ENCODE results near the gene CATSPER3. TPM values are rescaled to one million over a fixed set of nuclear protein-coding genes. Genes with fewer than 3 reads are reported as not detected.

CATSPER3 gene
- total and polyA plus RNA-seq, 4 donors = 0.33 to 0.79 (median 0.75) TPM; not detected in 1

DNA sequence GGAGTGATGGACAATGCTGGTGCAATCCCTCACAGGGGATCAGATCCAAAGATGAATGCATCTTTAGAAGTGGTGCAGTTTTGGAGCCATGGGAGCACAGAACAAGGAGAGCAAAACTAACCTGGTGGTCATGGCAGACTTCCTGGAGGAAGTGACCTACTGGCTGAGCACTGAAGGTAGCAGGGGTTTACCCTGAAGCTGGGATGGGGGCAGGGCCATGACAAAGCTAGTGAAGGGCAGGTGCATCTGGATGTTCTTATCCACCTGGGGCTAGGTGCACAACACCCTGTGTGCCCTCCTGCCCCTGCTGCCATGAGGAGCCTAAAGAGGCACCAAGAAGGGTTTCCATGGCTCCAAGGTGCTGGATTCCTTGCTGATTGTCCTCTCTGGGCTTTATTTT lies 77.8 kb downstream of the CATSPER3 start:
- Histone ChIP-seq H3K27me3 (ENCODE audit: control insufficient read depth, insufficient read depth, low read length) (peaks cover 95% of the 10 kb centered on the region), H3K27ac (ENCODE audit: low read depth, low read length) (no peak overlapping the region), H3K9me3 (ENCODE audit: control insufficient read depth, insufficient read depth, low read length) (no peaks in the 10 kb centered on the region), H3K4me1 (ENCODE audit: control insufficient read depth, insufficient read depth, low read length) (peaks cover 7% of the 10 kb centered on the region), H3K36me3 (ENCODE audit: control insufficient read depth, insufficient read depth, low read length) (no peaks in the 10 kb centered on the region), H3K4me3 (ENCODE audit: low read depth, low read length) (no peak overlapping the region)
- DNase-seq (ENCODE audit: low read depth in 4 of 6, low spot score in 6 of 6) = no peak

DNA sequence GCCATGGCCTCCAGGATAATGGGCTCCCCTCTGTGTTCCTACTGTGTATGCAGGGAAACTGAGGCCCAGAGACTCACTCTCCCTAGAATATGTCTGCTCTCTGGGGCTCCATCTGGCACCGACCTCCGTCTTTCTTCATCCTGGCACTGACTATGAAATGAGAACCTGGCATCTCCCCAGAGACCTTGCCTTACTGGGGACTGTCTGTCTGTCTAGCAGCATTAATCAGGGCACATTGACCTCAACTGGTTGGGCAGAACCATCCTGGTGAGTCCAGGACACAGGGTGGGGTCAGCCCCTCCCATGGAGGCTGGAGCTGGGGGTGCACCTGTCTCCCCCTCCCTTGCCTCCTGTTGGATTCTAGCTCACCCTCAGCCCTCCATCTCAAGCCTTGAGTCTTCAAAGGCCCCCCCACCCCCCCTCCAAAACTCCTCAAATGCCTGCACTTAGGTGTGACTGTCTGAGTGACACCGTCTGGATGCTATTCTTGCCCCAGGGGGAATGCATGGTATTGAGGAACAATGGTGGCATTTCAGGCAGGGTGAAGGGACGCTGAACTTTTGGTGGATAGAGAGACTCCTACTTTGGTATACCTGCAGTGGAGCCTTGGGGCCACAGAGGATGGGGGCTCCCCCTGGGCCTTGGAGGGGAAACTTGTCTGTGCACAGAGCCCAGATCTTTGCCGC lies 79.1 kb downstream of the CATSPER3 start:
- Histone ChIP-seq H3K4me1 (ENCODE audit: control insufficient read depth, insufficient read depth, low read length) (peaks cover 4% of the 10 kb centered on the region), H3K27ac (ENCODE audit: low read depth, low read length) (no peak overlapping the region), H3K36me3 (ENCODE audit: control insufficient read depth, insufficient read depth, low read length) (no peaks in the 10 kb centered on the region), H3K9me3 (ENCODE audit: control insufficient read depth, insufficient read depth, low read length) (no peaks in the 10 kb centered on the region), H3K4me3 (ENCODE audit: low read depth, low read length) (no peak overlapping the region), H3K27me3 (ENCODE audit: control insufficient read depth, insufficient read depth, low read length) (peaks cover 95% of the 10 kb centered on the region)
- 68% methylated on average over 4 of the region's 5 CpGs for WGBS (ENCODE audit: insufficient coverage)
- no peak for DNase-seq (ENCODE audit: low read depth in 4 of 6, low spot score in 6 of 6)

DNA sequence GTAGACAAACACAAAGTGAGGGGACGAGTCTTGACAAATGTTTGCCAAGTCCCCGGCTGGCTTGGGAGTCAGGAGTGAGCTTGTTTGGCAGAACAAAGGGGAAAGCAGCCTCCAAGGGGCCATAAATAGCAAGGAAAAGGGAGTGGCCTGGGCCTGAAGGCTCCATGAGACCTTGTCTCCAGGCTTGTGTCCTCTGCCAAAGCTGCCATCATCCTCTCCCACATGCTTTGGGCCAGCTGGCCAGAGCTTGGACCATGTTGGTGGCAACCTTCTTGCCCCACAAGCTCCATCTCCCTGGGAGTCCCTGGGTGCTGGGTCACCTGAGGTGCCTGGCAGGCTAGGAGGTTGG lies 79.6 kb downstream of the CATSPER3 start:
- WGBS (ENCODE audit: insufficient coverage) = 27% methylated on average over 2 of the region's 2 CpGs
- Histone ChIP-seq H3K27me3 (ENCODE audit: control insufficient read depth, insufficient read depth, low read length) (peaks cover 95% of the 10 kb centered on the region), H3K36me3 (ENCODE audit: control insufficient read depth, insufficient read depth, low read length) (no peaks in the 10 kb centered on the region), H3K4me1 (ENCODE audit: control insufficient read depth, insufficient read depth, low read length) (peaks cover 4% of the 10 kb centered on the region), H3K9me3 (ENCODE audit: control insufficient read depth, insufficient read depth, low read length) (no peaks in the 10 kb centered on the region), H3K4me3 (ENCODE audit: low read depth, low read length) (no peak overlapping the region), H3K27ac (ENCODE audit: low read depth, low read length) (no peak overlapping the region)
- DNase-seq (ENCODE audit: low read depth in 4 of 6, low spot score in 6 of 6) = no peak

DNA sequence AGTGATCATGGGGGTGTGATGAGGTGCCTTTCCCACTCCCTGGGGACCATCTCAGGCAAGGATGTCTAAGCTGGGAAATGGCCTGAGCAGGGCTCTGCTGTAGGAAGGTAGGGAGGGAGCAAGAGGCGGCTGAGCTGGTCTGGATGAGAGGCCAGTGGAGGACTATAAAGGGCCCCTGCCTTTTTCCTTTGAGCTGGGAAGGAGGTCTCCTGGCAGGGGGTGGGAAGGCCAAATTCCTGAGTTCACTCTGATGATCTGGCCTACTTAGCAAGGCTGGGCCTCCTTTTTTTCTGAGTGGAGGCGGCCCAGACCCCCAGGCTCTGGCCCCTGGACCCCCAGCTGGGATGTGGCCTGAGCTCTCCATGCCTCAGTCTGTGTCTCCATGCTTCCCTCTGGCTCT lies 80.6 kb downstream of the CATSPER3 start:
- H3K27me3 ChIP-seq (ENCODE audit: control insufficient read depth, insufficient read depth, low read length) = peaks cover 93% of the 10 kb centered on the region
- WGBS (ENCODE audit: insufficient coverage) = 91% methylated on average over 1 of the region's 2 CpGs
- no peaks in the 10 kb centered on the region for H3K36me3 ChIP-seq (ENCODE audit: control insufficient read depth, insufficient read depth, low read length)
- H3K4me3 ChIP-seq (ENCODE audit: low read depth, low read length) = no peak overlapping the region
- peaks cover 4% of the 10 kb centered on the region for H3K4me1 ChIP-seq (ENCODE audit: control insufficient read depth, insufficient read depth, low read length)
- no peak for DNase-seq (ENCODE audit: low read depth in 4 of 6, low spot score in 6 of 6)
- no peak overlapping the region for H3K27ac ChIP-seq (ENCODE audit: low read depth, low read length)
- no peaks in the 10 kb centered on the region for H3K9me3 ChIP-seq (ENCODE audit: control insufficient read depth, insufficient read depth, low read length)

DNA sequence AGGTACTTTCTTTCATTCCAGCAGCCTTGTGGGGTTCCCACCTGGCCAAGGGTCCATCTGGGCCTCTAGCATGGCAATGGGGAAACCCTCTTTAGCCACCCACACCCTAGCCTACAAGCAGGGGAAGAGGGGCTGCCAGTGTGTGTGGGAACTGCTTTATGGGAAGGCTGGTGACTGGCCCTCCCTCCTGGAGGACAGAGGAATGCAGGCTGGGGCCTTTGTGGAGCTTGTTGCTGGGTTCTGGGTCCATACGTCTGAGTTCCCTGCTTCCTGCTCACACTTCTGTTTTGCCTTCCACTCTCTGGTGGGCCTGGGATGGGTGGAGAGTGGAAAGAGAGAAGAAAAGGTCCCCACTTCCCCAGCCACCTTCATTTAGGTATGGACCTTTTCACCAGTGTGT lies 81.2 kb downstream of the CATSPER3 start:
- Histone ChIP-seq H3K27ac (ENCODE audit: low read depth, low read length) (no peak overlapping the region), H3K9me3 (ENCODE audit: control insufficient read depth, insufficient read depth, low read length) (no peaks in the 10 kb centered on the region), H3K27me3 (ENCODE audit: control insufficient read depth, insufficient read depth, low read length) (peaks cover 86% of the 10 kb centered on the region), H3K36me3 (ENCODE audit: control insufficient read depth, insufficient read depth, low read length) (no peaks in the 10 kb centered on the region), H3K4me1 (ENCODE audit: control insufficient read depth, insufficient read depth, low read length) (peaks cover 4% of the 10 kb centered on the region), H3K4me3 (ENCODE audit: low read depth, low read length) (no peak overlapping the region)
- no peak for DNase-seq (ENCODE audit: low read depth in 4 of 6, low spot score in 6 of 6)
- WGBS (ENCODE audit: insufficient coverage) = no CpG with 5 or more reads among the region's 1 CpG

DNA sequence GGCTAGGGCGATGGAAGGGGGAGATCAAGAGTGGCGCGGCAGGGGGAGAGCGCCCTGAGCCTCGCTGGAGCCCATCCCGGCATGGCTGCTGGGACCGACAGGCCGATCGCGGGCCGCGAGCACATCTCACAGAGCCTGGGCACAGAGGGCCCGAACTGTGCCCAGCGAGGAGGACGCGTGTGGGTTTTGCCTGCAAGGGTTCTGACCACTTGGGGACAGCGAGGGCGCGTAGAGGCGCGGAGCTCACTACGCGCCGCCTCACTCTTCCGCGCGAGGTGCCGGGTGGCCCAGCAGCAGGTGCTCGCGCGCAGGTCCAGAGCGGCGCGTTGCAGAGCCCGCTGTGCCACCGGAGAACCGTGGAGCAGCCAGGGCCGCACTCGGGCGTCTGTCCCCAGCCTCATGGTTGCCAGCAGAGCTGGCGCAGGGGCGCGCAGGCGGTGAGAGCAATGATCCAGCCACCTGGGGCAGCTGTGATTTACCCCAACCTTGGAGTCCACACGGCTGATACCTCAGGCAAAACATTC lies 82.6 kb downstream of the CATSPER3 start:
- no peak overlapping the region for H3K4me3 ChIP-seq (ENCODE audit: low read depth, low read length)
- peaks cover 4% of the 10 kb centered on the region for H3K4me1 ChIP-seq (ENCODE audit: control insufficient read depth, insufficient read depth, low read length)
- WGBS (ENCODE audit: insufficient coverage) = 3% methylated on average over 45 of the region's 45 CpGs
- no peak for DNase-seq (ENCODE audit: low read depth in 4 of 6, low spot score in 6 of 6)
- peaks cover 79% of the 10 kb centered on the region for H3K27me3 ChIP-seq (ENCODE audit: control insufficient read depth, insufficient read depth, low read length)
- H3K27ac ChIP-seq (ENCODE audit: low read depth, low read length) = no peak overlapping the region
- no peaks in the 10 kb centered on the region for H3K9me3 ChIP-seq (ENCODE audit: control insufficient read depth, insufficient read depth, low read length)
- no peaks in the 10 kb centered on the region for H3K36me3 ChIP-seq (ENCODE audit: control insufficient read depth, insufficient read depth, low read length)

DNA sequence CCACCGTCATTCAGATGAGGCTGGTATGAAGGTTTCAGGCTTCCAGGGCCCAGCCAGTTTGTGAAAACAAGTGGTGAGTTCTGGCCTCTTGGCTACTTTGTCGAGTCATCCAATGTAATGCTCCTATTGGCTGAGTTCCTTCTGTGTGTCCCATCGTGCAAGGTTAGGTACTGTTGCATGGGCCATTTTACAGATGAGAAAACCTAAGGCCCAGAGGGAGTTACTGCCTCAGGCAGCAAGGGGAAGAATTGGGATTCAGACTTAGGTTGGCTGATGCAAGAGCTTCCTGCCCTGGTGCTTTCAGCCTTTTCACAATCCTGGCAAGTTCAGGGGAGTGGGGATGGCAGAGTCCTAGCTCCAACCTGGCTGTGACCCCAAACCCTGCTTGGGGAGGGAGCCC lies 83.7 kb downstream of the CATSPER3 start:
- H3K9me3 ChIP-seq (ENCODE audit: control insufficient read depth, insufficient read depth, low read length) = no peaks in the 10 kb centered on the region
- peaks cover 69% of the 10 kb centered on the region for H3K27me3 ChIP-seq (ENCODE audit: control insufficient read depth, insufficient read depth, low read length)
- H3K27ac ChIP-seq (ENCODE audit: low read depth, low read length) = no peak overlapping the region
- 58% methylated on average over 3 of the region's 3 CpGs for WGBS (ENCODE audit: insufficient coverage)
- DNase-seq (ENCODE audit: low read depth in 4 of 6, low spot score in 6 of 6) = no peak
- peaks cover 4% of the 10 kb centered on the region for H3K4me1 ChIP-seq (ENCODE audit: control insufficient read depth, insufficient read depth, low read length)
- no peak overlapping the region for H3K4me3 ChIP-seq (ENCODE audit: low read depth, low read length)
- H3K36me3 ChIP-seq (ENCODE audit: control insufficient read depth, insufficient read depth, low read length) = no peaks in the 10 kb centered on the region

DNA sequence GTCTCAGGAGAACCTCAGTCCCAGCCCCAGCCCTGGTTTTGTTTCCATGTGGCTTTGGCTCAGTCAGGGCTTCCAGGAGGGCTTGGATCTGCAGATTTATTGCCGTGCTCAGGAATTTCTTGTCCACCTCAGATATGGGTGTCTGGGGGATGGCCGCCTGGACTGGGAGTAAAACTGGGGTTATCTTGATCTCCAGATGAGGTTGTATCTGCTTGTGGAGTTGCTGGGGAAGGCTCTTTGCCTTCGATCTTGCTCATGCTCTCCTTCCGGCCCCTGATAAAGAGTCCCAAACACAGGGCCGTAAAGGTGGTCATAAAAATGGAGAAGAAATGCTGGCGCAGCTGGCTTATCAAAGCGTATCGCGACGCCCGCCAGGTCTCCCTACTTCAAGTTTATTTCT lies 84.2 kb downstream of the CATSPER3 start:
- Histone ChIP-seq H3K9me3 (ENCODE audit: control insufficient read depth, insufficient read depth, low read length) (no peaks in the 10 kb centered on the region), H3K4me1 (ENCODE audit: control insufficient read depth, insufficient read depth, low read length) (peaks cover 4% of the 10 kb centered on the region), H3K36me3 (ENCODE audit: control insufficient read depth, insufficient read depth, low read length) (no peaks in the 10 kb centered on the region), H3K4me3 (ENCODE audit: low read depth, low read length) (no peak overlapping the region), H3K27ac (ENCODE audit: low read depth, low read length) (no peak overlapping the region), H3K27me3 (ENCODE audit: control insufficient read depth, insufficient read depth, low read length) (peaks cover 65% of the 10 kb centered on the region)
- no peak for DNase-seq (ENCODE audit: low read depth in 4 of 6, low spot score in 6 of 6)
- WGBS (ENCODE audit: insufficient coverage) = 57% methylated on average over 3 of the region's 11 CpGs

DNA sequence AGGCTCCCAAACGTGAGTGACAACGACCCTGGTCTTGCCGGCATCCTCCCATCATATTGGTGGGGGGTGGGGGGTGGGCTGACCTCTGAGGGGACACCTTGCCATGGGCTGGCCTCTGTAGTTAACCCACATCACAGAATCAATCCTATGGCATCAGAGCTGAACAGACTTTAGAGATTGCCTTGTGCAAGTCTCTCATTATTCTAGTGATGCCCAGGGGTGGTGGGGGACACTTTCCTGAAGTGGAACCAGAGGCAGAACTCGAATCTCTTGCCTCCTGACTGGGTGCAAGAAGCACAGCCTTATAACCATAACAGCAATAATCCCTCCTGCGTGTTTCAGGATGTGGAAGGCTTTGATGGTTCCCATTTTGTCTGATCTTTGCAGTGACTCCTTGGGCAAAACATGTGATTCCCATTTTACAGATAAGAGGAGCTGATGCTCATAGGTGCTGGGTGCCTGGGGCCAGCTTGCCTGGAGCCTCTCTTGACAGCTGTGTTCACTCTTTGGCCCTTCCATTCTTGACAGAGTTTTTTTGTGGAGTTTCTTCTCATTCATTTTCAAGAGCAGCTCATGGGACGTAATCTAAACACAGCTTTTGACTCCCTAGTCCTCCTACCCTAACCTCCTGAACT lies 84.9 kb downstream of the CATSPER3 start:
- Histone ChIP-seq H3K36me3 (ENCODE audit: control insufficient read depth, insufficient read depth, low read length) (no peaks in the 10 kb centered on the region), H3K4me1 (ENCODE audit: control insufficient read depth, insufficient read depth, low read length) (peaks cover 4% of the 10 kb centered on the region), H3K4me3 (ENCODE audit: low read depth, low read length) (no peak overlapping the region), H3K27ac (ENCODE audit: low read depth, low read length) (no peak overlapping the region), H3K27me3 (ENCODE audit: control insufficient read depth, insufficient read depth, low read length) (peaks cover 60% of the 10 kb centered on the region), H3K9me3 (ENCODE audit: control insufficient read depth, insufficient read depth, low read length) (no peaks in the 10 kb centered on the region)
- no peak for DNase-seq (ENCODE audit: low read depth in 4 of 6, low spot score in 6 of 6)
- WGBS (ENCODE audit: insufficient coverage) = 80% methylated on average over 1 of the region's 6 CpGs

DNA sequence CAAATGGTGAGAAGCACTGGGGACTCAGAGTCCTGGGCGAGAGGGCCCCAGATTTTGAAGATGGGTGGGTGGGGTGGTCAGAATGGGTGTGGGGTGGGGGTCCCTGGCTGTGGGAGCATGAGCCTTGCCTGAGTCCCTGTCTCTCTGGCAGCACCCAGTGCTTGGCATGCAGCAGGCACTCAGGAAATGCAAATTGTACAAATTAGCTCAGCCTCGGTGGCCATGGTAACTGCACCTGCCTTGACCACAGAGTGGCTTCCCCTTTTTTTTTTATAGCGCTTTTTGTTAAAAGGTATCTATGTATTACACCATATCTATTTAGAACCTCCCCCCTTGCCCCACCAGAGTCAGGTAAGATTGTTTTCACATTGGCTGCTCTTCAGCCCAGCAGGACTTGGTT lies 85.6 kb downstream of the CATSPER3 start:
- DNase-seq (ENCODE audit: low read depth in 4 of 6, low spot score in 6 of 6) = no peak

More for the DNA sequence above, 85.6 kb downstream of the CATSPER3 start:
- Histone ChIP-seq H3K9me3 (ENCODE audit: control insufficient read depth, insufficient read depth, low read length) (no peaks in the 10 kb centered on the region), H3K27me3 (ENCODE audit: control insufficient read depth, insufficient read depth, low read length) (peaks cover 55% of the 10 kb centered on the region), H3K36me3 (ENCODE audit: control insufficient read depth, insufficient read depth, low read length) (no peaks in the 10 kb centered on the region), H3K4me3 (ENCODE audit: low read depth, low read length) (no peak overlapping the region), H3K4me1 (ENCODE audit: control insufficient read depth, insufficient read depth, low read length) (peaks cover 4% of the 10 kb centered on the region), H3K27ac (ENCODE audit: low read depth, low read length) (no peak overlapping the region)
- WGBS (ENCODE audit: insufficient coverage) = 50% methylated on average over 1 of the region's 3 CpGs
